ENCODE results near the gene PTPRM. TPM values are rescaled to one million over a fixed set of nuclear protein-coding genes. Genes with fewer than 3 reads are reported as not detected.
A peak's percentile ranks its signal among the peaks of the same experiment; 100 is the strongest.

The PTPRM gene
- total RNA-seq, 2 donors from 2014 or later, result 51.4 to 75.5 TPM

- intact Hi-C loops (cut with DNase I), result no loop called here
Measured at GRCh38 chr18:8358033-8358765, 791.1 kb downstream of the PTPRM start.

GRCh38 chr18:8359076-8359475, 792.0 kb downstream of the PTPRM start:
- ATAC-seq, result no peak

More at GRCh38 chr18:8358033-8358765, 791.1 kb downstream of the PTPRM start:
- ATAC-seq, result no peak
- DNase-seq, result no peak

GRCh38 chr18:8359481-8359880, 792.4 kb downstream of the PTPRM start:
- ATAC-seq (no peak), DNase-seq (no peak)
- intact Hi-C loops (cut with DNase I), result no loop called here

More at GRCh38 chr18:8359076-8359475, 792.0 kb downstream of the PTPRM start:
- intact Hi-C loops (cut with DNase I), result no loop called here
- no peak for DNase-seq

GRCh38 chr18:8361941-8362471, 794.9 kb downstream of the PTPRM start:
- ATAC-seq, result no peak
- DNase-seq, result no peak
- intact Hi-C loops (cut with DNase I), result no loop called here

- intact Hi-C loops (cut with DNase I), result no loop called here
- ATAC-seq, result no peak
- no peak for DNase-seq
Measured at GRCh38 chr18:8362863-8363262, 795.7 kb downstream of the PTPRM start.

GRCh38 chr18:8364385-8364784, 797.3 kb downstream of the PTPRM start:
- DNase-seq, result no peak
- intact Hi-C loops (cut with DNase I), result no loop called here
- no peak for ATAC-seq

- ATAC-seq, result no peak
- intact Hi-C loops (cut with DNase I), result no loop called here
- DNase-seq, result no peak
Measured at GRCh38 chr18:8365006-8365405, 797.9 kb downstream of the PTPRM start.

- intact Hi-C loops (cut with DNase I), result no loop called here
- DNase-seq, result no peak
- ATAC-seq, result no peak
Measured at GRCh38 chr18:8365528-8365927, 798.4 kb downstream of the PTPRM start.

- no peak for ATAC-seq
- DNase-seq, result no peak
- intact Hi-C loops (cut with DNase I), result no loop called here
Measured at GRCh38 chr18:8366070-8366469, 799.0 kb downstream of the PTPRM start.

GRCh38 chr18:8366656-8367055, 799.5 kb downstream of the PTPRM start:
- intact Hi-C loops (cut with DNase I), result no loop called here
- ATAC-seq, result no peak

GRCh38 chr18:8367217-8367988, 800.3 kb downstream of the PTPRM start:
- DNase-seq (peak; percentile 38), ATAC-seq (peak; percentile 55 to 60)
- intact Hi-C loops (cut with DNase I), result no loop called here

More at GRCh38 chr18:8366656-8367055, 799.5 kb downstream of the PTPRM start:
- no peak for DNase-seq

GRCh38 chr18:8368512-8369217, 801.5 kb downstream of the PTPRM start:
- no peak for ATAC-seq
- DNase-seq, result no peak
- intact Hi-C loops (cut with DNase I), result no loop called here

- DNase-seq, result no peak
- intact Hi-C loops (cut with DNase I), result no loop called here
- ATAC-seq, result no peak
Measured at GRCh38 chr18:8373486-8373885, 806.4 kb downstream of the PTPRM start.

GRCh38 chr18:8374676-8375075, 807.6 kb downstream of the PTPRM start:
- DNase-seq (no peak), ATAC-seq (no peak)
- intact Hi-C loops (cut with DNase I), result no loop called here

GRCh38 chr18:8375249-8375648, 808.1 kb downstream of the PTPRM start:
- DNase-seq (no peak), ATAC-seq (no peak)
- intact Hi-C loops (cut with DNase I), result no loop called here

- no peak for DNase-seq
- ATAC-seq, result no peak
- intact Hi-C loops (cut with DNase I), result no loop called here
Measured at GRCh38 chr18:8376113-8376512, 809.0 kb downstream of the PTPRM start.

- intact Hi-C loops (cut with DNase I), result no loop called here
- DNase-seq, result no peak
- ATAC-seq, result no peak
Measured at GRCh38 chr18:8379187-8379941, 812.2 kb downstream of the PTPRM start.

GRCh38 chr18:8380006-8380405, 812.9 kb downstream of the PTPRM start:
- intact Hi-C loops (cut with DNase I), result loop anchor here in 1 of 2 donors (10.0 kb wide), 1 partner anchor 295 kb away; no protein-coding TSS in a partner anchor
- ATAC-seq, result no peak

GRCh38 chr18:8380926-8381325, 813.8 kb downstream of the PTPRM start:
- intact Hi-C loops (cut with DNase I), result loop anchor here in 1 of 2 donors (10.0 kb wide), 1 partner anchor 296 kb away; no protein-coding TSS in a partner anchor
- no peak for ATAC-seq

More at GRCh38 chr18:8380006-8380405, 812.9 kb downstream of the PTPRM start:
- DNase-seq, result no peak

More at GRCh38 chr18:8380926-8381325, 813.8 kb downstream of the PTPRM start:
- DNase-seq, result no peak
